Stimulated activated CD8-positive, alpha-beta memory T cell treated with anti-CD3 and anti-CD28 coated beads, Interleukin-4, amount 100 ng/mL, for 48 hours (primary cell): ENCODE measurements around the gene LRRC23.
A peak's percentile ranks its signal among the peaks of the same experiment; 100 is the strongest.

ENCODE experiments used
- DNase-seq: peaks from one replicate; pipeline ENCODE4 v3.0.0-alpha.2; 2020

Gene LRRC23

DNA sequence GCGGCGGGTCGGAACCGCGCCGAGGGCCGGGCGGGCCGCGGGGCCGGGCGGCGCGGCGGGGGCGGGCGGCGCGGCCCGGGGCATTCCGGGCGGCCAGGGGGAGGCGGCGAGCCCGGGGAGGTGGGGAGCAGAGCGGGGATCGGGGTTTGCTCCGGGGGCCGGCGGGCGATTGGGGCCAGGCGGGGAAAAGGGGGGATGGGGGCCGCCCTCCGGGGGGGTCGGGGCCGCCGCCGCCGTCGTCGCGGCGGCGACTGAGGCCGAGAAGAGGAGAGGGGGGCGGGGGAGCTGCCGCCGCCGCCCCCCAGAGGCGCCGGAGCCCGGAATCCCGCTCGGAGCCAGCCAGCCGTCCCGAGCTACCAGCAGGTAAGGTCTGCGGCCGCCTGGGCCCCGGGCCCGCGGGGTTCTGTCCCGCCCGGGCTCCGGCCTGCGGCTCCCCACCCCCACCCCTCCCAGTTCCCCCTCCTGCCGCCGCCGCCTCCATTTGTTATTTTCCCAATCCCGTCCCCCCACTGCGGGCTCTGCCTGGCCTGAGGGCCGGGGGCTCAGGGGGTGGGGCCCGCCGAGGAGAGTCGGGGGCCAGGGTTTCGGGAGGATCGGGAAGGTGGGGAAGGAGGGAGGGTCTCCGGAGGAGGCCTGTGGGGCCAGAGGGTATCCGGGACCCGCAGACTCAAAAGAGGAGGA is 23.5 kb downstream of the LRRC23 start:
- DNase-seq, result no peak

DNA sequence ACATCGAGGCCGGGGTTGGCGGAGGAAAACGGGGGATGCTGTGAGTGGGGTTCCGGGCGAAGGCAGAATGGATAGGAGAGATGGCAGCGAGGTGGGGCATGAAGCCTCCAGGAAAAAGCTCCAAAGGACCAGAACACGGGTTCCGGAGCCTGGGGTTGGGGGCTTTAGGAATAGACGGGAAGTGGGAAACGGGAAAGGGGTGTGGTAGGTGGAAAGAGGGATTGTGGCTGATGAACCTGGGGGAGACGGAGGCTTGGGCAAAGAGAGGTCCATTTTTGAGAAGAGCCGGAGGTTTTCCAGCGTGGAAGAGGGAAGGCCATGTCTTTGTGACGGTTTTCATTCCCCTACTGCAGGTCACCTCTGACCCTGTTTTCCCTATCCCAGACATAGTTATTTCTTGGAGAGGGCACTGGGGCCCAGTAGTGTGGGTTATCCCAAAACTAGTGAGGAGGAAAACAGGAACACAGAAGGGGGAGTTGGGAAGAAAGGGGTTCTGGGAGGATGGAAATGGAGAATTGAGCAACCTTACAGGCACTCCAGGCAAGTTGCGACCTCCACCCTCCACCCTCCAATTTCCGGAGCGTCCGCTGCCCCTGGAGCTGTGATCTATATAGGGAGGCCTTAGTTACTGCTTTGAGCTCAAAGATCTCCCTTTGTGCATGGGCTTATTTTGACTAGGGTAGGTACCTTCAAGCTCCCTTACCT is 24.2 kb downstream of the LRRC23 start:
- DNase-seq, result no peak

DNA sequence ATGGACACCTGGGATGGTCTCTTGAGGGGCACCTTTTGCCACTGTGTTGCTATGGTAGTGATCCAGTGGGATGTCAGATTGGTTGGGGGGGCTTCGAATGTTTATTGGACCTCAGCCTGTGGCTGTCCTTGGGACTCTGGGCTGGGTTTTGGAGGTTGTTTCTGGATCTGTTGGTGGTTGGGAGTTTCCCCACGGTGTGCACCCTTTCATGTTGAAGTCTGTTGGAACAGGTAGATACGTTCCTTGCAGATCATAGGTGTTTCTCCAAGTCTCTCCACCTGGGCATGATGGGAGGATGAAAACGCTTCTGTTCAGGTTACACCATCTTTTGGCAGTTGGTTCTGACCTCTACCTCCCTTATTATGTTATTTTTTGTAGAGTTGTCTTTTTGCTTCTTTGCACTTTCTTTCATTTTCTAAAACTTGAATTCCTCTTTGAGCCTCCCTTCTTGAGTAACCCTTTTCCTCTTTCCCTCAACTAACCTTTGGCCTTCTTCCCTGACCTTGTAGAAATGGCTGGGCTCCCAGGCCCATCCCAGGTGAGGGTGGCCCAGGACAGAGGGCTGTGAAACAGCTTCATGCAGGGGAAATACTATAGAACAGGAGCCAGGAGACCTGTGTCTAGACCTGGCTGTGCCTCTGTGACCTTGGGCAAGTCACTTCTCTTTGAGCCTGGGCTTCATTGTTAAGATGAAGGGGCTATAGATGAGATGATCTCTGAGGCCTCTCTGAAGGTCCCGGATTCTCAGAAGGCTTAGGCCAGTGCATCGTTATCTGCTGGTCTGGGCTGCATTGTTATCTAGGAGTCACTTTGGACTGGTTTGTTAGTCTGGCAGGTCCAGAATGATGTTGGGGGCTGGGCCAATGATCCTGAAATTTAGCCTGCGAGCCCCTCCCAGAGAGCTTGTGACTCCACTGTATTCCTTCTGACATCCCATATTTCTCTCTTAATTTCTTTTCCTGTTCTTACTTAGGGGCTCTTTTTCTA is 25.1 kb downstream of the LRRC23 start:
- DNase-seq, result no peak

DNA sequence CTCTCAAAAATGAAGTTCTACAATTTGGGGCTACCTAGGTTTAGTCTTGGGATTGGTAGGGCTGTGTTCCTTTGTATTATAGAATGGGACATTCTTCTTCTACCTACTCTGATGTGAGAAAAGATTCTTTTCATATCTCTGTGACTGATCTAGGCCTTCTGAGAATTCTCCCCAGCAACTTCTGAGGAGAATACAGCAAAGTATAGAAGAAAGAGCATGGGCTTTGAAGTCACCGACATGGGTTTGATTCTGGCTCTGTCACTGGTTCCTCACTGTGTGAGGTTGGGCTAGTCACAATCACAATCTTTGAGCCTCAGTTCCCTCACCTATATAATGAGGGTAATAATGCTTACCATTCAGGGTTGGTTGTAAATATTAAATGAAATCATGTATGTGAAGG is 28.1 kb downstream of the LRRC23 start:
- no peak for DNase-seq

DNA sequence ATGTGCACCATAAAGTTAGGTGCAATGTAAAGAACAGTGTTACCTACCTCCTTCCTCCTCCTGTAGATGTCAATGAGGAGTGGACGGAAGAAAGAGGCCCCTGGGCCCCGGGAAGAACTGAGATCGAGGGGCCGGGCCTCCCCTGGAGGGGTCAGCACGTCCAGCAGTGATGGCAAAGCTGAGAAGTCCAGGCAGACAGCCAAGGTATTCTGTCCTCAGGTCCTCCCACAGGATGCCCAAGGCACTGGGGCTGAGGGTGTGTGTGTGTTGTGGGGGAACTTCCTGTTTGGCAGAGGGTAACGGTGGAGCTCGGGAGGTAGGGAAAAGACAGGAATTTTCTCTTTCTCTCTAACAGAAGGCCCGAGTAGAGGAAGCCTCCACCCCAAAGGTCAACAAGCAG is 29.5 kb downstream of the LRRC23 start:
- DNase-seq, result no peak

DNA sequence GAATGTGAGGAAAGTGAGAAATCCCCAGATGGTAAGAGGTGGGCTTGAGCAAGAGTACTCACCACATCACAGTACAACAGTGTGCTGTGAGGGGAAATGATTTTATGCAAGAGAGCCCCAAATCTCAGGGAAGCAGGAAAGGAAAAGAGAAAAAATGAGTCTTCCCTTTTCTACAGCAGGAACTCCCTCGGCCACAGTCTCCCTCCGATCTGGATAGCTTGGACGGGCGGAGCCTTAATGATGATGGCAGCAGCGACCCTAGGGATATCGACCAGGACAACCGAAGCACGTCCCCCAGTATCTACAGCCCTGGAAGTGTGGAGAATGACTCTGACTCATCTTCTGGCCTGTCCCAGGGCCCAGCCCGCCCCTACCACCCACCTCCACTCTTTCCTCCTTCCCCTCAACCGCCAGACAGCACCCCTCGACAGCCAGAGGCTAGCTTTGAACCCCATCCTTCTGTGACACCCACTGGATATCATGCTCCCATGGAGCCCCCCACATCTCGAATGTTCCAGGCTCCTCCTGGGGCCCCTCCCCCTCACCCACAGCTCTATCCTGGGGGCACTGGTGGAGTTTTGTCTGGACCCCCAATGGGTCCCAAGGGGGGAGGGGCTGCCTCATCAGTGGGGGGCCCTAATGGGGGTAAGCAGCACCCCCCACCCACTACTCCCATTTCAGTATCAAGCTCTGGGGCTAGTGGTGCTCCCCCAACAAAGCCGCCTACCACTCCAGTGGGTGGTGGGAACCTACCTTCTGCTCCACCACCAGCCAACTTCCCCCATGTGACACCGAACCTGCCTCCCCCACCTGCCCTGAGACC is 31.0 kb downstream of the LRRC23 start:
- DNase-seq, result no peak

DNA sequence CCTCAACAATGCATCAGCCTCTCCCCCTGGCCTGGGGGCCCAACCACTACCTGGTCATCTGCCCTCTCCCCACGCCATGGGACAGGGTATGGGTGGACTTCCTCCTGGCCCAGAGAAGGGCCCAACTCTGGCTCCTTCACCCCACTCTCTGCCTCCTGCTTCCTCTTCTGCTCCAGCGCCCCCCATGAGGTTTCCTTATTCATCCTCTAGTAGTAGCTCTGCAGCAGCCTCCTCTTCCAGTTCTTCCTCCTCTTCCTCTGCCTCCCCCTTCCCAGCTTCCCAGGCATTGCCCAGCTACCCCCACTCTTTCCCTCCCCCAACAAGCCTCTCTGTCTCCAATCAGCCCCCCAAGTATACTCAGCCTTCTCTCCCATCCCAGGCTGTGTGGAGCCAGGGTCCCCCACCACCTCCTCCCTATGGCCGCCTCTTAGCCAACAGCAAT is 31.6 kb downstream of the LRRC23 start:
- no peak for DNase-seq

DNA sequence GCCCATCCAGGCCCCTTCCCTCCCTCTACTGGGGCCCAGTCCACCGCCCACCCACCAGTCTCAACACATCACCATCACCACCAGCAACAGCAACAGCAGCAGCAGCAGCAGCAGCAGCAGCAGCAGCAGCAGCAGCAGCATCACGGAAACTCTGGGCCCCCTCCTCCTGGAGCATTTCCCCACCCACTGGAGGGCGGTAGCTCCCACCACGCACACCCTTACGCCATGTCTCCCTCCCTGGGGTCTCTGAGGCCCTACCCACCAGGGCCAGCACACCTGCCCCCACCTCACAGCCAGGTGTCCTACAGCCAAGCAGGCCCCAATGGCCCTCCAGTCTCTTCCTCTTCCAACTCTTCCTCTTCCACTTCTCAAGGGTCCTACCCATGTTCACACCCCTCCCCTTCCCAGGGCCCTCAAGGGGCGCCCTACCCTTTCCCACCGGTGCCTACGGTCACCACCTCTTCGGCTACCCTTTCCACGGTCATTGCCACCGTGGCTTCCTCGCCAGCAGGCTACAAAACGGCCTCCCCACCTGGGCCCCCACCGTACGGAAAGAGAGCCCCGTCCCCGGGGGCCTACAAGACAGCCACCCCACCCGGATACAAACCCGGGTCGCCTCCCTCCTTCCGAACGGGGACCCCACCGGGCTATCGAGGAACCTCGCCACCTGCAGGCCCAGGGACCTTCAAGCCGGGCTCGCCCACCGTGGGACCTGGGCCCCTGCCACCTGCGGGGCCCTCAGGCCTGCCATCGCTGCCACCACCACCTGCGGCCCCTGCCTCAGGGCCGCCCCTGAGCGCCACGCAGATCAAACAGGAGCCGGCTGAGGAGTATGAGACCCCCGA is 32.2 kb downstream of the LRRC23 start:
- DNase-seq, result peak; percentile 73

DNA sequence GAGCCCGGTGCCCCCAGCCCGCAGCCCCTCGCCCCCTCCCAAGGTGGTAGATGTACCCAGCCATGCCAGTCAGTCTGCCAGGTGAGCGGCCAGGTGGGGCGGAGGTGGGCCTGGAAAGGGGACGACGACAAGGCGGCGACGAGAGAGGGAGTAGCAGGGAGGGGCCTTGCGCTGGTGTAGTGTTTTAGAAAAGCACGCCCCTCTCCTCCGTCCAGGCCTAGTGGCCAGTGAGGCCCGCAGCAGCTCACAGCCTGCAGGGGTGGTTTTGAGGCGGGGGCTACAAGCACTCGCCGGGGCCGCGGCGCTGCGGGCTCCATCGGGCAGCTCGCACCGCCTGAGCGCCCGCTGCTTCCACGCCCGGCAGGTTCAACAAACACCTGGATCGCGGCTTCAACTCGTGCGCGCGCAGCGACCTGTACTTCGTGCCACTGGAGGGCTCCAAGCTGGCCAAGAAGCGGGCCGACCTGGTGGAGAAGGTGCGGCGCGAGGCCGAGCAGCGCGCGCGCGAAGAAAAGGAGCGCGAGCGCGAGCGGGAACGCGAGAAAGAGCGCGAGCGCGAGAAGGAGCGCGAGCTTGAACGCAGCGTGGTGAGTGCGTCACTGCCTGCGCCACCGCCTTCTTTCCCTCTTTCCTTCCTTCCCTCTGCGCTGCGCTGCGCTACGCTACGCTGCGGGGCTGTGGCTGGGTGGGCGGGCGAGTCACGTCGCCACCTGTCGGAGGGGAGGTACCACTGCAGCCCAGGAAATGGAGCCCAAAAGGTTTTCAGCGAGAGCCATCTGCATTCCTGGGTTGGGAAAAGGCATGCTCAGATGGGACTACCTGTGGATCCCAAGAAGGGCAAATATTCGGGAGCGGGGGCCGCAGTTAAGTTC is 33.1 kb downstream of the LRRC23 start:
- DNase-seq, result peak; percentile 95

DNA sequence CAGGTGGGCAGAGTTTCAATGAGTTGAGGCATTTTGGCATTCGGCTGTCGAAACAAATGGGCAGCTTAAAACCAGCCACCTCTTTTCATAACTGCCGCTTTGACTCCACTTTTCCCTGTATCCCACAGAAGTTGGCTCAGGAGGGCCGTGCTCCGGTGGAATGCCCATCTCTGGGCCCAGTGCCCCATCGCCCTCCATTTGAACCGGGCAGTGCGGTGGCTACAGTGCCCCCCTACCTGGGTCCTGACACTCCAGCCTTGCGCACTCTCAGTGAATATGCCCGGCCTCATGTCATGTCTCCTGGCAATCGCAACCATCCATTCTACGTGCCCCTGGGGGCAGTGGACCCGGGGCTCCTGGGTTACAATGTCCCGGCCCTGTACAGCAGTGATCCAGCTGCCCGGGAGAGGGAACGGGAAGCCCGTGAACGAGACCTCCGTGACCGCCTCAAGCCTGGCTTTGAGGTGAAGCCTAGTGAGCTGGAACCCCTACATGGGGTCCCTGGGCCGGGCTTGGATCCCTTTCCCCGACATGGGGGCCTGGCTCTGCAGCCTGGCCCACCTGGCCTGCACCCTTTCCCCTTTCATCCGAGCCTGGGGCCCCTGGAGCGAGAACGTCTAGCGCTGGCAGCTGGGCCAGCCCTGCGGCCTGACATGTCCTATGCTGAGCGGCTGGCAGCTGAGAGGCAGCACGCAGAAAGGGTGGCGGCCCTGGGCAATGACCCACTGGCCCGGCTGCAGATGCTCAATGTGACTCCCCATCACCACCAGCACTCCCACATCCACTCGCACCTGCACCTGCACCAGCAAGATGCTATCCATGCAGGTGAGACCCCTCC is 34.0 kb downstream of the LRRC23 start:
- DNase-seq, result no peak

DNA sequence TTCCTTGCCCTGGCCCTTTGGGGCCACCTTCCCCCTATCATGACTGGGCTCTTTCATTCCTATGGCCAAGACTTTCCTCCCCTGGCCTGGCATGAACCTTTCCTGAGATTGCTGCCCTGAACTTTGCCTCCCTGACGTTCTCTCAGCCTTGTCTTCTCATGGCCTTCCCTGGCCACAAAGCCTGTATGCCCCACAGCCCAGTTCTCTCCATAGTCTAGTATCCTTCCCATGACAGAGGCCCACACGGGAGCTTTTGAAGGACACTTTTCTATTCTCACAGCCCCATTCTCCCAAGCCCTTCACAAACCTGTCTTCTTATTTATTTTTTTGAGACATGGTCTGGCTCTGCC is 34.5 kb downstream of the LRRC23 start:
- DNase-seq, result no peak

DNA sequence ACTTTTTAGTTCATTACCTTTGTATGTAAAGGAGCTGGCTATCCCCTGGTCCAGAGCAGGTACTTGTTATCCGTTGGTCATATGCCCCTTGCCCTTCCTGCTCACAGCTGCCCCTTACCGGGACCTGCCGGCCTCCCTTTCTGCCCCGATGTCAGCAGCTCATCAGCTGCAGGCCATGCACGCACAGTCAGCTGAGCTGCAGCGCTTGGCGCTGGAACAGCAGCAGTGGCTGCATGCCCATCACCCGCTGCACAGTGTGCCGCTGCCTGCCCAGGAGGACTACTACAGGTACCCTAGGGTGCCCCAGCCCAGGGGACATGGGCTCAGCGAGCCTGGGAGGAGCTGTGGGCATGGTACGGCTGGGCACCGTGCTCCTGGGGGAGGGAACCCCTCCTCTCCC is 36.6 kb downstream of the LRRC23 start:
- DNase-seq, result no peak

DNA sequence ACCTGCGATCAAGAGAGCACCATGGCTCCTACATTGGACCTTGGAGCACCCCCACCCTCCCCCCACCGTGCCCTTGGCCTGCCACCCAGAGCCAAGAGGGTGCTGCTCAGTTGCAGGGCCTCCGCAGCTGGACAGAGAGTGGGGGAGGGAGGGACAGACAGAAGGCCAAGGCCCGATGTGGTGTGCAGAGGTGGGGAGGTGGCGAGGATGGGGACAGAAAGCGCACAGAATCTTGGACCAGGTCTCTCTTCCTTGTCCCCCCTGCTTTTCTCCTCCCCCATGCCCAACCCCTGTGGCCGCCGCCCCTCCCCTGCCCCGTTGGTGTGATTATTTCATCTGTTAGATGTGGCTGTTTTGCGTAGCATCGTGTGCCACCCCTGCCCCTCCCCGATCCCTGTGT is 37.2 kb downstream of the LRRC23 start:
- DNase-seq, result no peak

DNA sequence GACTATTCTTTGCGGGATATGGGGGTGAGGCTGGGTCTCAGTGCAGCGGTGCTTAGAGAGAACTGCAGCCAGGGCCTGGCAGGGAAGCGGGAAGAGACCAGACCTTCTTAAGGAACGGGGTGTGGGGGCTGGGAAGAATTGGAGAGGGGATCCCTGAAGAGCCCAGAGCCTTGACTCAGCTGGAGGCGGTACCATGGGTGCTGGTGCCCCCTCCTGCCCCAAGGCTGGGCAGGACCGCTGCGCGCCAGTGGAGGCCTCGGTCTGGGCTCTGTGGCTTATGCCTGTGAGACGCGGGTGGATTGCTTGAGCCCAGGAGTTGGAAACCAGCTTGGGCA is 37.7 kb downstream of the LRRC23 start:
- no peak for DNase-seq

DNA sequence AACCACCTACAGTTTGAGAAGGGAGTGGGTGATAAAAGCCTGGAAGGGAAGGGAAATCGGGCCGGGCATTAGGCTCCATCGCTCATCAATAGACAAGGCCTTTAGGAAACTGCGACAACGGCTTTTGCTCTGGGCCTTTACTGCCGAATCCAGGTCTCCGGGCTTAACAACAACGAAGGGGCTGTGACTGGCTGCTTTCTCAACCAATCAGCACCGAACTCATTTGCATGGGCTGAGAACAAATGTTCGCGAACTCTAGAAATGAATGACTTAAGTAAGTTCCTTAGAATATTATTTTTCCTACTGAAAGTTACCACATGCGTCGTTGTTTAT is 38.7 kb downstream of the LRRC23 start:
- DNase-seq, result peak; percentile 80

DNA sequence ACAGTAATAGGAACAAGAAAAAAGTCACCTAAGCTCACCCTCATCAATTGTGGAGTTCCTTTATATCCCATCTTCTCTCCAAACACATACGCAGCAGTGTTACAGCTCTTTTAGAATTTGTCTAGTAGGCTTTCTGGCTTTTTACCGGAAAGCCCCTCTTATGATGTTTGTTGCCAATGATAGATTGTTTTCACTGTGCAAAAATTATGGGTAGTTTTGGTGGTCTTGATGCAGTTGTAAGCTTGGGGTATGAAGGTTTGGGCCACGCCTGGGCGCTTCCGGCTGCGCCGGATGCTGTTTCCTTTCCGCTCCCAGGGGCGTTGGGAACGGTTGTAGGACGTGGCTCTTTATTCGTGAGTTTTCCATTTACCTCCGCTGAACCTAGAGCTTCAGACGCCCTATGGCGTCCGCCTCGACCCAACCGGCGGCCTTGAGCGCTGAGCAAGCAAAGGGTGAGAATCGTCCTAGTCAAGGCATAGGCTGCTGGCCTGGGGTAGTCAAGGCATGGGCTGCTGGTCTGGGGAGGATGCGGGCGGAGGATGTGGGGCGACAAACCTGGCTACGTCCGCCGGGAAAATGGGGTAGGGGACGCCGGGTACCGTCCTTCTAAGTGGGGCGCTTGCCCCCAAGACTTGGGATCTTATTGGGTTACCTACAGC is 39.2 kb downstream of the LRRC23 start, which contains the start of the genes C12orf57 and RNU7-1:
TSS of gene C12orf57 (plus strand) at position 301 of the 659 bp plus-strand sequence. CDS start at position 401, 100 bp downstream.
TSS of gene RNU7-1 (plus strand) at position 95 of the 659 bp plus-strand sequence.
- DNase-seq, result peak; percentile 86

DNA sequence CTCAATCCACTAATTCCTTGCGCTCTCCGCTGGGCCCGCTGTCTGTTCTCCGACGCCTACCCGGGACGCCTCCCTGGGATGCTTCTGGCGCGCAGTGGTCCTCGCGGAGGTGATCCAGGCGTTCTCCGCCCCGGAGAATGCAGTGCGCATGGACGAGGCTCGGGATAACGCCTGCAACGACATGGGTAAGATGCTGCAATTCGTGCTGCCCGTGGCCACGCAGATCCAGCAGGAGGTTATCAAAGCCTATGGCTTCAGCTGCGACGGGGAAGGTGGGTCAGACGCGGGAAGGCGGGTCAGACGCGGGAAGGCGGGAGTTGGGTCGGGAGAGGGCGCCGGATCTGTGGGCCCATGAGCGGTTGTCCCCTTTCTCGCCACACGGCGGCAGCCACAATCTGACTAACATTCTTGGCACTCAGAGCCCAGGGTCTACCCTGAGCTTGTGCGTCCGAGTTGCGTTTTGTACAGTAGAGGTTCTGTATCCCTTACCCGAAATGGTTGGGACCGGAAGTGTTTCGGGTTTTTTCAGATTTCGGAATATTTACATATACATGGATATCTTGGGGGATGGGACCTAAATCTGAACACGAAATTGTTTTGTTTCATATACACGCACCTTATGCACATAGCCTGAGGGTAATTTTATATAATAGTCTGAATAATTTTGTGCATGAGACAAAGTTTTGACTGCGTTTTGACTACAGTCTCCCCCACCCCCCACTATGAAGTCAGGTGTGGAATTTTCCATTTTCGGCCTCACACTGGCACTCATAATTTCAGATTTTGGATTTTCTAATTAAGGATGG is 40.0 kb downstream of the LRRC23 start:
- peak; percentile 90 for DNase-seq

DNA sequence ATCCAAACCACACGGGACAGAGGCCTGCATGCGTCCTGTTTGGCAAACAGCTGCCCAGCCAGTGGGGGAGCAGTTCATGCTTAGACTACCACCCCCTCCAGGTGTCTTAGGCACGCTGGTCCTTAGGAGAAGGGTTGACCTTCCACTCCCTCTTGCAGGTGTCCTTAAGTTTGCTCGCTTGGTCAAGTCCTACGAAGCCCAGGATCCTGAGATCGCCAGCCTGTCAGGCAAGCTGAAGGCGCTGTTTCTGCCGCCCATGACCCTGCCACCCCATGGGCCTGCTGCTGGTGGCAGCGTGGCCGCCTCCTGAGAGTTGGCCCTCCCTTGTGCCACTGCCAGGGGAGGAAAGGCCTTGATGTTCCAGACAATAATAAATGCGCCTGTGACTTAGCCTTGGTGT is 41.0 kb downstream of the LRRC23 start:
- no peak for DNase-seq
